ENCODE data around the gene HESX1. TPM values are rescaled to one million over a fixed set of nuclear protein-coding genes. Genes with fewer than 3 reads are reported as not detected.

Gene HESX1
- polyA plus RNA-seq, 4 donors = 3.8 to 4.5 (median 4.4) TPM

- DNase-seq (ENCODE audit: low read depth in 4 of 4, low spot score in 3 of 4) = no peak
These were observed 49.6 kb downstream of the HESX1 start for GRCh38 chr3:57150113-57150581.

Other genes with a start within 250 kb of the HESX1 start
- gene SPATA12, start 139.3 kb downstream of the HESX1 start, polyA plus RNA-seq (ENCODE audit: insufficient read length in 4 of 4) = under 1 TPM in 1 of 4 donors, not detected in 3; 0.12 TPM
- gene IL17RD, start 34.6 kb downstream of the HESX1 start, polyA plus RNA-seq (ENCODE audit: insufficient read length in 4 of 4) = 10 to 100 TPM; 48.0 to 54.7 (median 52.6) TPM
- gene APPL1, start 27.8 kb upstream of the HESX1 start, polyA plus RNA-seq (ENCODE audit: insufficient read length in 4 of 4) = 10 to 100 TPM; 44.1 to 57.0 (median 53.8) TPM
- gene ASB14, start 92.7 kb upstream of the HESX1 start, polyA plus RNA-seq (ENCODE audit: insufficient read length in 4 of 4) = under 1 TPM; 0.47 to 0.77 (median 0.57) TPM